Prostate gland (tissue), 2 donors: Measurements from ENCODE around the gene UVRAG.

Source experiments
- POLR2A ChIP-seq: fragments of 450-650 bp; IDR thresholded peaks from one replicate; pipeline ENCODE4 v1.6.1; 2016; ENCODE audit warnings: antibody characterized with exemption, mild to moderate bottlenecking
- POLR2AphosphoS5 ChIP-seq: sonication (generic); formaldehyde crosslinking; IDR thresholded peaks from one replicate; pipeline ENCODE4 v1.6.1; 2017; ENCODE audit warnings: antibody characterized with exemption
- TF ChIP-seq, protein P1 (sequence below), 4 experiments: fragments of 200-600 bp in 2 of 4; fragments of 450-650 bp in 2 of 4; sonication (generic) in 2 of 4; IDR thresholded peaks; 1 replicate in 3 of 4; 2 replicates in 1 of 4; pipeline ENCODE4 v1.5.1; 2016 to 2019; ENCODE audit warnings: antibody characterized with exemption in 4 of 4, mild to moderate bottlenecking in 2 of 4, moderate library complexity in 2 of 4

DNA sequence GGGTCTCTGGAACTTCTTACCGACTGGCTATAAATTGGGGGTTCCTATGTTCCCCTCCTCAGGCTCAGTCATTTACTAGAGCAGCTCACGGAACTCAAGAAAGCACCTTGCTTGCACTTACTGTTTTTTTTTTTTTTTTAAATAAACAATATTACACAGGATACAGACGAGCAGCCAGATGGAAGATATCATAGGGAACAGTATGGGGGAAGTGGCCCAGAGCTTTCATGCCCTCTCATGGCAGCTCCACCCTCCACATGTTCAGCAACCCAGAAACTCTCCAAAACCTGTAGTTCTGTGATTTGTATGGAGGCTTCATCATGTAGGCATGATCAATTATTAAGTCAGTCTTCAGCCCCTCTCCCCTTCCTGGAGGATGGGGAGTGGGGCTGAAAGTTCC lies 7.5 kb downstream of the UVRAG start:
- TF ChIP-seq, protein P1, sequence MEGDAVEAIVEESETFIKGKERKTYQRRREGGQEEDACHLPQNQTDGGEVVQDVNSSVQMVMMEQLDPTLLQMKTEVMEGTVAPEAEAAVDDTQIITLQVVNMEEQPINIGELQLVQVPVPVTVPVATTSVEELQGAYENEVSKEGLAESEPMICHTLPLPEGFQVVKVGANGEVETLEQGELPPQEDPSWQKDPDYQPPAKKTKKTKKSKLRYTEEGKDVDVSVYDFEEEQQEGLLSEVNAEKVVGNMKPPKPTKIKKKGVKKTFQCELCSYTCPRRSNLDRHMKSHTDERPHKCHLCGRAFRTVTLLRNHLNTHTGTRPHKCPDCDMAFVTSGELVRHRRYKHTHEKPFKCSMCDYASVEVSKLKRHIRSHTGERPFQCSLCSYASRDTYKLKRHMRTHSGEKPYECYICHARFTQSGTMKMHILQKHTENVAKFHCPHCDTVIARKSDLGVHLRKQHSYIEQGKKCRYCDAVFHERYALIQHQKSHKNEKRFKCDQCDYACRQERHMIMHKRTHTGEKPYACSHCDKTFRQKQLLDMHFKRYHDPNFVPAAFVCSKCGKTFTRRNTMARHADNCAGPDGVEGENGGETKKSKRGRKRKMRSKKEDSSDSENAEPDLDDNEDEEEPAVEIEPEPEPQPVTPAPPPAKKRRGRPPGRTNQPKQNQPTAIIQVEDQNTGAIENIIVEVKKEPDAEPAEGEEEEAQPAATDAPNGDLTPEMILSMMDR (IDR thresholded peaks at IDR 0.05) = no peak
- TF ChIP-seq POLR2A (no peak), POLR2AphosphoS5 (no peak)
